Measurements from ENCODE around the gene MTUS2.

Gene MTUS2

GRCh38 chr13:29439601-29440388, 619.7 kb downstream of the MTUS2 start:
- H3K27me3 ChIP-seq (replicated peaks; ENCODE audit: insufficient read depth, low read length) = no peaks in the 10 kb centered on the region
- no peak overlapping the region for H3K27ac ChIP-seq (ENCODE audit: low read length)
- H3K4me2 ChIP-seq (ENCODE audit: low read depth, low read length) = no peak overlapping the region
- TF ChIP-seq EZH2phosphoT487 (IDR thresholded peaks at IDR 0.05; ENCODE audit: low read length) = no peak
- TF ChIP-seq CTCF (IDR thresholded peaks at IDR 0.05; ENCODE audit: low read length) = no peak
- H4K20me1 ChIP-seq (ENCODE audit: insufficient read depth, low read length) = no peaks in the 10 kb centered on the region
- H3K9me3 ChIP-seq (replicated peaks; ENCODE audit: insufficient read depth, low read length) = no peaks in the 10 kb centered on the region
- H3K79me2 ChIP-seq (ENCODE audit: low read length) = no peaks in the 10 kb centered on the region
- no peak overlapping the region for H3K9ac ChIP-seq (ENCODE audit: low read length)
- H2AFZ ChIP-seq (ENCODE audit: low read length) = no peak overlapping the region
- H3K36me3 ChIP-seq (replicated peaks; ENCODE audit: insufficient read depth, low read length) = no peaks in the 10 kb centered on the region
- no peaks in the 10 kb centered on the region for H3K4me1 ChIP-seq (ENCODE audit: low read length)
- no peaks in the 10 kb centered on the region for H3K9me2 ChIP-seq (replicated peaks; ENCODE audit: insufficient read depth, low read length)
- DNase-seq = no peak
- H3F3A ChIP-seq (ENCODE audit: insufficient read depth, low read length) = no peaks in the 10 kb centered on the region
- no peak overlapping the region for H3K4me3 ChIP-seq (ENCODE audit: low read length)

GRCh38 chr13:29441306-29441705, 621.2 kb downstream of the MTUS2 start:
- no peak overlapping the region for H3K4me3 ChIP-seq (ENCODE audit: low read length)
- DNase-seq = no peak
- H2AFZ ChIP-seq (ENCODE audit: low read length) = no peak overlapping the region
- H3K9ac ChIP-seq (ENCODE audit: low read length) = no peak overlapping the region
- no peak overlapping the region for H3K27ac ChIP-seq (ENCODE audit: low read length)
- TF ChIP-seq CTCF (IDR thresholded peaks at IDR 0.05; ENCODE audit: low read length) = no peak
- TF ChIP-seq EZH2 (optimal IDR thresholded peaks at IDR 0.05; ENCODE audit: low read depth, low read length) = no peak
- no peak for TF ChIP-seq EZH2phosphoT487 (IDR thresholded peaks at IDR 0.05; ENCODE audit: low read length)
- no peaks in the 10 kb centered on the region for H3K9me3 ChIP-seq (replicated peaks; ENCODE audit: insufficient read depth, low read length)
- H3K27me3 ChIP-seq (replicated peaks; ENCODE audit: insufficient read depth, low read length) = no peaks in the 10 kb centered on the region
- no peaks in the 10 kb centered on the region for H3K79me2 ChIP-seq (ENCODE audit: low read length)
- H3K9me2 ChIP-seq (replicated peaks; ENCODE audit: insufficient read depth, low read length) = no peaks in the 10 kb centered on the region
- no peak overlapping the region for H3K4me2 ChIP-seq (ENCODE audit: low read depth, low read length)
- H3K4me1 ChIP-seq (ENCODE audit: low read length) = no peaks in the 10 kb centered on the region
- no peaks in the 10 kb centered on the region for H3K36me3 ChIP-seq (replicated peaks; ENCODE audit: insufficient read depth, low read length)
- H3F3A ChIP-seq (ENCODE audit: insufficient read depth, low read length) = no peaks in the 10 kb centered on the region
- H4K20me1 ChIP-seq (ENCODE audit: insufficient read depth, low read length) = no peaks in the 10 kb centered on the region

GRCh38 chr13:29446016-29446415, 625.9 kb downstream of the MTUS2 start:
- H3K27me3 ChIP-seq (replicated peaks; ENCODE audit: insufficient read depth, low read length) = no peaks in the 10 kb centered on the region
- no peaks in the 10 kb centered on the region for H4K20me1 ChIP-seq (ENCODE audit: insufficient read depth, low read length)
- H3K4me2 ChIP-seq (ENCODE audit: low read depth, low read length) = no peak overlapping the region
- H3K9ac ChIP-seq (ENCODE audit: low read length) = no peak overlapping the region
- no peaks in the 10 kb centered on the region for H3K9me2 ChIP-seq (replicated peaks; ENCODE audit: insufficient read depth, low read length)
- TF ChIP-seq EZH2 (optimal IDR thresholded peaks at IDR 0.05; ENCODE audit: low read depth, low read length) (no peak), EZH2phosphoT487 (IDR thresholded peaks at IDR 0.05; ENCODE audit: low read length) (no peak), CTCF (IDR thresholded peaks at IDR 0.05; ENCODE audit: low read length) (no peak)
- no peak for DNase-seq
- no peaks in the 10 kb centered on the region for H3K4me1 ChIP-seq (ENCODE audit: low read length)
- no peak overlapping the region for H3K4me3 ChIP-seq (ENCODE audit: low read length)
- H2AFZ ChIP-seq (ENCODE audit: low read length) = no peak overlapping the region
- H3K9me3 ChIP-seq (replicated peaks; ENCODE audit: insufficient read depth, low read length) = no peaks in the 10 kb centered on the region
- no peaks in the 10 kb centered on the region for H3K36me3 ChIP-seq (replicated peaks; ENCODE audit: insufficient read depth, low read length)
- no peaks in the 10 kb centered on the region for H3K79me2 ChIP-seq (ENCODE audit: low read length)
- H3K27ac ChIP-seq (ENCODE audit: low read length) = no peak overlapping the region
- H3F3A ChIP-seq (ENCODE audit: insufficient read depth, low read length) = no peaks in the 10 kb centered on the region

Measured in MM.1S (cell line).